CD4-positive, alpha-beta T cell (primary cell): Measurements from ENCODE around the gene NMRK2. TPM values are rescaled to one million over a fixed set of nuclear protein-coding genes. Genes with fewer than 3 reads are reported as not detected.
A peak's percentile ranks its signal among the peaks of the same experiment; 100 is the strongest.

ENCODE experiments used
- ATAC-seq: fragments of 200-7000 bp; cut with Tn5 transposase; one replicate; pipeline ENCODE4 v1.10.0; 2022; ENCODE audit warnings: mild to moderate bottlenecking; ENCODE audit not compliant: poor library complexity
- CTCF ChIA-PET: fragments of 350-600 bp; sonication (Branson Sonifier 250); formaldehyde crosslinking; loops from one replicate; lab custom pipeline; 2021; ENCODE audit warnings: antibody characterized with exemption, inconsistent platforms; lab: Charles Lee
- POLR2A ChIA-PET: fragments of 350-600 bp; sonication (Branson Sonifier 250); formaldehyde crosslinking; loops from one replicate; lab custom pipeline; 2021; ENCODE audit warnings: antibody characterized with exemption, inconsistent platforms; lab: Charles Lee
- DNase-seq, 14 experiments: peaks; one replicate each; pipeline ENCODE4 v3.0.0-alpha.2; 2013 to 2020; ENCODE audit warnings: mixed read lengths in 2 of 14
- H3K27ac ChIP-seq, 2 donors: one replicate each; pipeline versions ENCODE4 v1.5.1 to v1.7.0; 2013; ENCODE audit warnings: low read length in 2 of 2, low read depth in 1 of 2, mild to moderate bottlenecking in 1 of 2
- H3K27me3 ChIP-seq, 2 experiments: 1 replicate in 1 of 2; 2 replicates in 1 of 2; pipeline versions ENCODE4 v1.6.1 to v1.7.0; 2013; ENCODE audit warnings: low read length in 2 of 2, control low read depth in 1 of 2, mild to moderate bottlenecking in 1 of 2, moderate library complexity in 1 of 2; ENCODE audit not compliant: insufficient read depth in 2 of 2, control insufficient read depth in 1 of 2
- H3K36me3 ChIP-seq: one replicate; pipeline ENCODE4 v1.6.1; 2013; ENCODE audit warnings: low read length, control low read depth; ENCODE audit not compliant: insufficient read depth
- H3K4me1 ChIP-seq: one replicate; pipeline ENCODE4 v1.6.1; 2013; ENCODE audit warnings: low read length, control low read depth; ENCODE audit not compliant: insufficient read depth
- H3K4me3 ChIP-seq: one replicate; pipeline ENCODE4 v1.5.1; 2013; ENCODE audit warnings: mild to moderate bottlenecking, low read length, moderate library complexity
- H3K9me3 ChIP-seq, 2 experiments: 1 replicate in 1 of 2; 2 replicates in 1 of 2; pipeline versions ENCODE4 v1.6.1 to v1.7.0; 2013; ENCODE audit warnings: low read length in 2 of 2, mild to moderate bottlenecking in 2 of 2, control low read depth in 1 of 2, moderate library complexity in 1 of 2; ENCODE audit not compliant: control insufficient read depth in 1 of 2, insufficient read depth in 1 of 2
- H3K27ac Mint-ChIP-seq: one replicate; pipeline ENCODE4 v1.8.0; 2020; ENCODE audit warnings: mixed read lengths
- H3K27me3 Mint-ChIP-seq: one replicate; pipeline ENCODE4 v1.8.0; 2021; ENCODE audit warnings: mixed read lengths
- H3K36me3 Mint-ChIP-seq: one replicate; pipeline ENCODE4 v1.8.0; 2021; ENCODE audit warnings: low read depth, mixed read lengths
- H3K4me1 Mint-ChIP-seq: one replicate; pipeline ENCODE4 v1.8.0; 2021; ENCODE audit warnings: low read depth, mixed read lengths
- H3K4me3 Mint-ChIP-seq: one replicate; pipeline ENCODE4 v1.8.0; 2020; ENCODE audit warnings: mild to moderate bottlenecking, mixed read lengths
- H3K9me3 Mint-ChIP-seq: one replicate; pipeline ENCODE4 v1.8.0; 2020; ENCODE audit warnings: mixed read lengths
- CTCF ChIP-seq: fragments of 200-600 bp; IDR thresholded peaks from one replicate; pipeline ENCODE4 v1.8.0; 2022; ENCODE audit warnings: antibody characterized with exemption, mild to moderate bottlenecking
- intact Hi-C, 2 experiments: fragments of 100-400 bp; cut with DNase I in 1 of 2; cut with micrococcal nuclease in 1 of 2; formaldehyde crosslinking; loops; one replicate each; pipeline versions ENCODE4 v1.15.1 to v1.9.0; 2023 to 2025; cut with DNase I, micrococcal nuclease
- total RNA-seq, 174 experiments: library from RNA in 2 of 174; stranded (reverse) in 2 of 174; gene quantifications; one replicate each; pipeline ENCODE4 v1.2.3 and lab custom pipeline; 2021 to 2026

Gene NMRK2
- total RNA-seq, 2 experiments from 2014 or later = not detected

GRCh38 chr19:3968556-3969434, 35.9 kb downstream of the NMRK2 start:
- no peak overlapping the region for H3K27ac Mint-ChIP-seq
- peaks cover 34% of the 10 kb centered on the region for H3K4me1 ChIP-seq
- ChIA-PET POLR2A (interaction anchor here (0.6 to 4.6 kb wide), 2 partner anchors 15 to 98 kb away, joined by 3 to 72 read pairs; partner anchors contain the start of gene EEF2), CTCF (interaction anchor here (4.4 kb wide), 1 partner anchor 19 kb away, joined by 29 read pairs; no protein-coding TSS in a partner anchor)
- DNase-seq = no peak
- no peak overlapping the region for H3K27ac ChIP-seq
- TF ChIP-seq CTCF = no peak
- H3K9me3 ChIP-seq = no peaks in the 10 kb centered on the region
- peaks cover 44% of the 10 kb centered on the region for H3K36me3 Mint-ChIP-seq
- intact Hi-C loops = no loop called here
- no peaks in the 10 kb centered on the region for H3K9me3 Mint-ChIP-seq
- H3K27me3 Mint-ChIP-seq = no peaks in the 10 kb centered on the region
- H3K4me3 ChIP-seq = no peak overlapping the region
- no peak for ATAC-seq
- H3K36me3 ChIP-seq = peaks cover 40% of the 10 kb centered on the region
- H3K4me3 Mint-ChIP-seq = peak overlapping the region; percentile 62
- peaks cover 22% of the 10 kb centered on the region for H3K4me1 Mint-ChIP-seq
- no peaks in the 10 kb centered on the region for H3K27me3 ChIP-seq

- ChIA-PET POLR2A (interaction anchor here (1.3 to 4.6 kb wide), 2 partner anchors 10 to 14 kb away, joined by 7 to 72 read pairs; partner anchors contain the start of gene EEF2), CTCF (interaction anchor here (4.4 kb wide), 1 partner anchor 18 kb away, joined by 29 read pairs; no protein-coding TSS in a partner anchor)
- Mint-ChIP-seq H3K9me3 (no peaks in the 10 kb centered on the region), H3K4me3 (peak overlapping the region; percentile 88), H3K4me1 (peaks cover 22% of the 10 kb centered on the region), H3K27ac (peak overlapping the region; percentile 84), H3K36me3 (peaks cover 42% of the 10 kb centered on the region), H3K27me3 (no peaks in the 10 kb centered on the region)
- H3K9me3 ChIP-seq = no peaks in the 10 kb centered on the region
- peaks cover 33% of the 10 kb centered on the region for H3K36me3 ChIP-seq
- intact Hi-C loops = loop anchor here in 1 of 2 experiments (2.0 kb wide), 1 partner anchor 15 kb away; the partner anchor contains the start of gene EEF2
- no peak for DNase-seq
- TF ChIP-seq CTCF = no peak
- H3K4me1 ChIP-seq = peaks cover 34% of the 10 kb centered on the region
- no peaks in the 10 kb centered on the region for H3K27me3 ChIP-seq
- no peak for ATAC-seq
- H3K27ac ChIP-seq = no peak overlapping the region
- H3K4me3 ChIP-seq = peak overlapping the region; percentile 95
Measured at GRCh38 chr19:3969435-3970312, 36.8 kb downstream of the NMRK2 start.

- Mint-ChIP-seq H3K4me1 (peaks cover 22% of the 10 kb centered on the region), H3K9me3 (no peaks in the 10 kb centered on the region), H3K27me3 (no peaks in the 10 kb centered on the region), H3K4me3 (peak overlapping the region; percentile 88), H3K27ac (peak overlapping the region; percentile 84), H3K36me3 (peaks cover 40% of the 10 kb centered on the region)
- no peak for DNase-seq
- no peaks in the 10 kb centered on the region for H3K9me3 ChIP-seq
- no peaks in the 10 kb centered on the region for H3K27me3 ChIP-seq
- ChIA-PET CTCF (interaction anchor here (1.7 to 4.4 kb wide), 2 partner anchors 15 to 18 kb away, joined by 8 to 29 read pairs; partner anchors contain the start of gene EEF2), POLR2A (interaction anchor here (1.0 to 4.6 kb wide), 9 partner anchors 8 to 277 kb away, joined by 3 to 72 read pairs (median 5); partner anchors contain the start of genes EEF2, MRPL54 and YJU2)
- H3K36me3 ChIP-seq = peaks cover 31% of the 10 kb centered on the region
- H3K27ac ChIP-seq = peak overlapping the region; percentile 67 to 73
- H3K4me3 ChIP-seq = peak overlapping the region; percentile 95
- TF ChIP-seq CTCF = no peak
- intact Hi-C loops = loop anchor here in 1 of 2 experiments (2.0 kb wide), 1 partner anchor 14 kb away; the partner anchor contains the start of gene EEF2
- peaks cover 34% of the 10 kb centered on the region for H3K4me1 ChIP-seq
- ATAC-seq = peak; percentile 15
Measured at GRCh38 chr19:3970313-3970807, 37.5 kb downstream of the NMRK2 start.
